ENCODE results near the gene RGS6.

GRCh38 chr14:72243309-72244293 lies 311.4 kb downstream of the RGS6 start:
- TF ChIP-seq CTCF (IDR thresholded peaks at IDR 0.05) = no peak
- no peak for TF ChIP-seq POLR2A (IDR thresholded peaks at IDR 0.05)
- TF ChIP-seq POLR2AphosphoS5 (IDR thresholded peaks at IDR 0.05) = no peak
- no peak for TF ChIP-seq EP300 (IDR thresholded peaks at IDR 0.05)
